Mesodermal cell (in vitro differentiated cells): Measurements from ENCODE around the gene KISS1R.

Experiments
- H3K27ac ChIP-seq: 2 replicates; pipeline ENCODE4 v1.7.0; 2013; ENCODE audit warnings: mild to moderate bottlenecking, low read depth, low read length, moderate library complexity; ENCODE audit not compliant: severe bottlenecking
- H3K36me3 ChIP-seq: 2 replicates; pipeline ENCODE4 v1.7.1; 2013; ENCODE audit warnings: mild to moderate bottlenecking, low read length, moderate library complexity; ENCODE audit not compliant: control insufficient read depth, insufficient read depth
- H3K4me1 ChIP-seq: one replicate; pipeline ENCODE4 v1.7.1; 2013; ENCODE audit warnings: mild to moderate bottlenecking, low read length; ENCODE audit not compliant: insufficient read depth, control insufficient read depth, poor library complexity, severe bottlenecking
- H3K4me3 ChIP-seq: 2 replicates; pipeline ENCODE4 v1.7.0; 2013; ENCODE audit warnings: low read length, control low read depth, mild to moderate bottlenecking; ENCODE audit not compliant: insufficient read depth, poor library complexity, severe bottlenecking; ENCODE audit errors: extremely low read depth
- H3K9me3 ChIP-seq: 2 replicates; pipeline ENCODE4 v1.7.1; 2013; ENCODE audit warnings: mild to moderate bottlenecking, low read length, moderate library complexity; ENCODE audit not compliant: control insufficient read depth
- WGBS, 2 experiments: methylation state at CpG; one replicate each; pipeline ENCODE4 v1.1.5; 2013; ENCODE audit warnings: missing lambda C conversion rate in 2 of 2; ENCODE audit not compliant: insufficient coverage in 2 of 2; 5-methylcytosine and 5-hydroxymethylcytosine counted together

Gene KISS1R

DNA sequence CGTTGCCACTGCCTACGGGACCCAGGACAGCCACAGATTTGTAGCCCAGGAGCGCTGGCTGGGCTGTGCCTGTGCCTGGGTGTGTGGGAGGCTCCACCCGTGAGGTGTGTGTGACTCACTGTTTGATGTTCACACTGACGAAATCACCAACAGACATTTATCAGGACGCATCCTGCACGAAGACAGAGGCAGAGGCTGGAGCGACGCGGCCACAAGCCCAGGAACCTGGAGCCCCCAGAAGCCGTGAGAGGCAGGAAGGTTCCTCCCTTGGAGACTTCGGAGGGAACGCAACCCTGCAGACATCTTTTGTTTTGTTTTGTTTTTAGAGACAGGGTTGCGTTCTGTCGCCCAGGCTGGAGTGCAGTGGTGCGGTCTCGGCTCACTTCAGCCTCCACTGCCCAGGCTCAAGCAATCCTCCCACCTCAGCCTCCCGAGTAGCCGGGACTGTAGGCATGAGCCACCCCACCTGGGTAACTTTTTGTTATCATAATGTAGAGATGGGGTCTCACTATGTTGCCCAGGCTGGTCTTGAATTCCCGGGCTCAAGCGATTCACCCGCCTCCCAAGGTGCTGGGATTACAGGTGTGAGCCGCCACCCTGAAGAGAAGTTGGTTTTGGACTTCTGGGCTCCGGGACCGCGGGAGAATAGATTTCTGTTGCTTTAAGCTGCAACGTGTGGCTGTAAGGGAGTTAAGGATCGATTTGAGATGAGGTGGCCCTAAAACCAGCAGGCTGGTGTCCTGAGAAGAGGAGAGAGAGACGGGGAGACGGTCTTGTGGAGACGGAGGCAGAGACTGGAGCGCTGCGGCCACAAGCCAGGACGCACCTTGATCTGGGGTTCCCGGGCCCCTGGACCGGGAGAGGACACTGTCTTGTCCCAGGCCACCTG lies 42.1 kb downstream of the KISS1R start:
- H3K9me3 ChIP-seq = no peaks in the 10 kb centered on the region
- H3K4me3 ChIP-seq = no peak overlapping the region
- WGBS, 2 experiments = 92 to 94% methylated on average over 28 to 34 of the region's 36 CpGs
- H3K36me3 ChIP-seq = peaks cover 68% of the 10 kb centered on the region
- peak overlapping the region; percentile 23 for H3K27ac ChIP-seq
- peaks cover 60% of the 10 kb centered on the region for H3K4me1 ChIP-seq

DNA sequence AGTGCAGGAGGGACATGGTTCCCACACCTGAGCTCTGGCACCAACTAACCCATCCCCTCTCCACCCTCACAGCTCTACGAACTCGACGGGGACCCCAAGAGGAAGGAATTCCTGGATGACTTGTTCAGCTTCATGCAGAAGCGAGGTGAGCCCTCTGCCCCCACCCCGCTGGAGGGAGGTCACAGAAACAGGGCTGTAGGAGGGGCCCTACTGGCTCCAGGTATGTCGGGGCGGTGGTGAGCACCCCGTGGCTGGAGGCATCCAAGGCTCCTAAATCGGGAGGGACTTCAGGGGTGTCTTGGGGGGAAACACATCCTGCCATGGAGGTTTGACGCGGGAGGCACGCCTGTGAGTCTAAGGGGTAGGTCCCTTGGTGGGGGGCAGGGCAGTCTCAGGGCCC lies 42.9 kb downstream of the KISS1R start:
- 67 to 69% methylated on average over 9 to 12 of the region's 12 CpGs for WGBS, 2 experiments
- H3K9me3 ChIP-seq = no peaks in the 10 kb centered on the region
- peak overlapping the region; percentile 41 for H3K27ac ChIP-seq
- H3K36me3 ChIP-seq = peaks cover 71% of the 10 kb centered on the region
- H3K4me3 ChIP-seq = no peak overlapping the region
- peaks cover 52% of the 10 kb centered on the region for H3K4me1 ChIP-seq

DNA sequence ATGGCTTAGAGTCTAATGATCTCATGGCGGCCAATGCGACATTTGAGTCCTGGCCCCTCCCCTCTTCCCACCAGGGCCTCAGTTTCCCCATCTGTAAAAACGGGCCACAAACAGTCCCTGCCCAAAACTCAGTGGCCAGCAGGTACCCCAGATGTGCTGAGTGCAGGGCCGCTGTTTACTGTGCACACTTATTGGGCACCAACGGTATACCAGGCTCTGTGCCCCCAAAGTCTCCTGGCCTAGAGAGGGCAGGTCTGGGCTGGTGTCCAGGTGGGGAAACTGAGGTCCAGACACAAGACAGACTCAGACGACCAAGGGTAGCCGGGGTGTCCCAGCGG lies 43.4 kb downstream of the KISS1R start:
- 92 to 94% methylated on average over 7 to 8 of the region's 8 CpGs for WGBS, 2 experiments
- H3K4me1 ChIP-seq = peaks cover 49% of the 10 kb centered on the region
- peak overlapping the region; percentile 49 for H3K27ac ChIP-seq
- H3K4me3 ChIP-seq = no peak overlapping the region
- peaks cover 71% of the 10 kb centered on the region for H3K36me3 ChIP-seq
- H3K9me3 ChIP-seq = no peaks in the 10 kb centered on the region

GRCh38 chr19:961866-962620 lies 44.9 kb downstream of the KISS1R start:
- 67 to 73% methylated on average over 3 to 5 of the region's 14 CpGs for WGBS, 2 experiments
- Histone ChIP-seq H3K4me3 (no peak overlapping the region), H3K27ac (peak overlapping the region; percentile 57), H3K4me1 (peaks cover 41% of the 10 kb centered on the region), H3K9me3 (no peaks in the 10 kb centered on the region), H3K36me3 (peaks cover 85% of the 10 kb centered on the region)

DNA sequence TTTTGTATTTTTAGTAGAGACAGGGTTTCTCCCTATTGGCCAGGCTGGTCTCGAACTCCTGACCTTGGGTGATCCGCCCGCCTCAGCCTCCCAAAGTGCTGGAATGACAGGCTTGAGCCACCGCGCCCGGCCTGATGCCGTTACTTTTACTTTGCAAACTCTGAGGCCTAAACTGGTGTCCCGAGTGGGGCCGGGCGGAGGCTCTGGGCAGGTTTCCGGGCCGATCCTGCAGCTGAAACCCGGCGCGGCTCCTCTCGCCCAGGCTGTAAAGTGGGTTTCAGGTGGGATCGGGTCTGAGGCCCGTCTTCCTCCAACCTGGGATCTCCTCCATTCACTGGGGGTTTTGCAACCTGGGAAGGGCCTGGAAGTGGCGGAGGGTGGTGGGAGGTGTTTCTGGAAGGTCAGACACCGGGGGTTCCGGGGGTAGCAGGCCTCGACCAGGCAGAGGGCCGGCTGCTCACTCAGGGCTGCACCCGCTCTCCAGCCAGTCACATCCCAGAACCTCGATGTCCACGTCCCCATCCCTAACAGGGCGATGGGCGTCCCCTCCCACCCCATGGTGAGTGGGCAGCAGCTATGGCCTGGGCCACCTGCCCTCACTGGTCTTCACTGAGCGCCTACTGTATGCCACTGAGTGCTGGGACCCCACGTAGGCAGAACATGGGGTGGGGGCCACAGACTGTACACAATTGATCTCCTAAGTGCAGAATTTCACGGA lies 45.7 kb downstream of the KISS1R start:
- 89 to 91% methylated on average over 26 to 27 of the region's 31 CpGs for WGBS, 2 experiments
- Histone ChIP-seq H3K27ac (no peak overlapping the region), H3K36me3 (peaks cover 89% of the 10 kb centered on the region)

GRCh38 chr19:963486-963951 lies 46.4 kb downstream of the KISS1R start:
- 79 to 81% methylated on average over 9 to 11 of the region's 11 CpGs for WGBS, 2 experiments

More for the DNA sequence above, 45.7 kb downstream of the KISS1R start:
- Histone ChIP-seq H3K4me1 (peaks cover 38% of the 10 kb centered on the region), H3K4me3 (no peak overlapping the region), H3K9me3 (no peaks in the 10 kb centered on the region)

DNA sequence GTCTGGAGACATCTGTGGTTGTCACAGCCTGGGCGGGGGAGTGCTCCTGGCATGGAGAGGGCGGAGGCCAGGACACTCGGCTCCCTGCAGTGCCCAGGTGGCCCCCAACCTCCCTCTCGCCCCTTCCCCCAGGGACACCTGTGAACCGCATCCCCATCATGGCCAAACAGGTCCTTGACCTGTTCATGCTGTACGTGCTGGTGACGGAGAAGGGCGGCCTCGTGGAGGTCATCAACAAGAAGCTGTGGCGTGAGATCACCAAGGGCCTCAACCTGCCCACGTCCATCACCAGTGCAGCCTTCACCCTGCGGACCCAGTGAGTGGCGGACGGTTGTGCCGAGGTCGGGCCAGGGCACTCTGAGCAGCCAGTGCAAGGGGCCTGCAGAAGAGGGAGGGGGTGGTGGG lies 47.0 kb downstream of the KISS1R start:
- WGBS, 2 experiments = 96 to 97% methylated on average over 12 to 15 of the region's 16 CpGs

More at GRCh38 chr19:963486-963951, 46.4 kb downstream of the KISS1R start:
- no peaks in the 10 kb centered on the region for H3K9me3 ChIP-seq
- H3K4me1 ChIP-seq = peaks cover 38% of the 10 kb centered on the region
- H3K27ac ChIP-seq = no peak overlapping the region
- peaks cover 94% of the 10 kb centered on the region for H3K36me3 ChIP-seq
- no peak overlapping the region for H3K4me3 ChIP-seq

DNA sequence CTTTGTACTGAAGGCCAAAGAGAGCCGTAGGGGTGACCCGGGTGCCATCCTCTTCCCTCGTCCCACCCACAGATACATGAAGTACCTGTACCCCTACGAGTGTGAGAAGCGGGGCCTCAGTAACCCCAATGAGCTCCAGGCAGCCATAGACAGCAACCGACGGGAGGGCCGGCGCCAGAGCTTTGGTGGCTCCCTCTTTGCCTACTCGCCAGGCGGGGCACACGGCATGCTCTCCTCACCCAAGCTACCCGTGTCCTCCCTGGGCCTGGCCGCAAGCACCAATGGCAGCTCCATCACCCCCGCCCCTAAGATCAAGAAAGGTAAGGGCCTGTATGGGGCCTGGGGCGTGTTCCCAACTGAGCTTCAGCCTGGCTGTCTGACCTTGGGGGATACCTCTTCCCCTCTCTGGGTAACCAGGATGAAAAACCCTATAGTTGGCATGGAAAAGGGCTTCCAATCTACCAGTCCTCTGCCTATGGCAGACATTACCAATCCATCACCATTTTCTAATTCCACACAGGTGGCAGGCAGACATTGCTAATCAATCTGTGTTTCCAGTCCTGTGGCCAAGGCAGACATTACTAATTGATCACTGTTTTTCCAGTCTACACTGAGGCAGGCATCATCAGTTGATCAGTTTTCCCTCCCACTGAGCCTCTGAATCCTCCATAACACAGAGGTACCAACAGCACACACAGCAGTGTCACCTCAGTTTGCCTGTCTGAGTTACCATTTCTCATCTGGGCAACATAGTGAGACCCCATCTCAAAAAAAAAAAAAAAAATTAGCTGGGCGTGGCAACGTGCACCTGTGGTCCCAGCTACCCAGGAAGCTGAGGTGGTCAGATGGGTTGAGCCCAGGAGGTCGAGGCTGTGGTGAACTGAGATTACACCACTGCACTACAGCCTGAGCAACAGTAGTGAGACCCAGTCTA lies 47.9 kb downstream of the KISS1R start:
- H3K36me3 ChIP-seq = peaks cover 94% of the 10 kb centered on the region
- 95 to 97% methylated on average over 15 to 19 of the region's 19 CpGs for WGBS, 2 experiments

More for the DNA sequence above, 47.0 kb downstream of the KISS1R start:
- no peak overlapping the region for H3K27ac ChIP-seq
- H3K36me3 ChIP-seq = peaks cover 94% of the 10 kb centered on the region
- H3K9me3 ChIP-seq = no peaks in the 10 kb centered on the region
- no peak overlapping the region for H3K4me3 ChIP-seq
- H3K4me1 ChIP-seq = peaks cover 38% of the 10 kb centered on the region

DNA sequence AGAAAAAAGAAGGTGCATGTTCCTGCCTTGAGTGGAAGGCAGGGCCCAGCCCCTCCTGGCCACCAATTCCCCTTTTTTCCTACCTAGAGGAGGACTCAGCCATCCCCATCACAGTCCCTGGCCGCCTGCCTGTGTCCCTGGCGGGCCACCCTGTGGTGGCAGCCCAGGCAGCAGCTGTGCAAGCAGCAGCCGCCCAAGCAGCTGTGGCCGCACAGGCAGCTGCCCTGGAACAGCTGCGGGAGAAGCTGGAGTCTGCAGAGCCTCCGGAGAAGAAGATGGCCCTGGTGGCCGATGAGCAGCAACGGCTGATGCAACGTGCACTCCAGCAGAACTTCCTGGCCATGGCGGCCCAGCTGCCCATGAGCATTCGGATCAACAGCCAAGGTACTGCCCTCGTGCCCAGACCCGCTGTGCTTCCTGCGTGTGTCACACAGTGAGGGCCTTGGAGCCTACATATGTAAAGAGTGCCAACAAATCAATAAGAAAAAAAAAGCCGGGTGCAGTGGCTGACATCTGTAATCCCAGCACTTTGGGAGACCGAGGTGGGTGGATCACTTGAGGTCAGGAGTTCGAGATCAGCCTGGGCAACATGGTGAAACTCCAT lies 49.5 kb downstream of the KISS1R start:
- Histone ChIP-seq H3K9me3 (no peaks in the 10 kb centered on the region), H3K27ac (no peak overlapping the region), H3K4me3 (no peak overlapping the region), H3K4me1 (peaks cover 16% of the 10 kb centered on the region), H3K36me3 (peaks cover 95% of the 10 kb centered on the region)
- WGBS, 2 experiments = 90 to 92% methylated on average over 15 to 16 of the region's 17 CpGs

More for the DNA sequence above, 47.9 kb downstream of the KISS1R start:
- Histone ChIP-seq H3K4me1 (peaks cover 30% of the 10 kb centered on the region), H3K4me3 (no peak overlapping the region), H3K27ac (no peak overlapping the region), H3K9me3 (no peaks in the 10 kb centered on the region)
